NCI-H2107 (cell line): ENCODE results near the gene PHF20.
"Not testable (repeated sequence)": the region's sequence is repeated elsewhere in the genome, so short reads cannot be mapped to it uniquely, and the experiment has no call there.

Experiments used
- DNase-seq: peaks from one replicate; lab custom pipeline; 2025; lab: John Stamatoyannopoulos, UW

PHF20 gene

DNA sequence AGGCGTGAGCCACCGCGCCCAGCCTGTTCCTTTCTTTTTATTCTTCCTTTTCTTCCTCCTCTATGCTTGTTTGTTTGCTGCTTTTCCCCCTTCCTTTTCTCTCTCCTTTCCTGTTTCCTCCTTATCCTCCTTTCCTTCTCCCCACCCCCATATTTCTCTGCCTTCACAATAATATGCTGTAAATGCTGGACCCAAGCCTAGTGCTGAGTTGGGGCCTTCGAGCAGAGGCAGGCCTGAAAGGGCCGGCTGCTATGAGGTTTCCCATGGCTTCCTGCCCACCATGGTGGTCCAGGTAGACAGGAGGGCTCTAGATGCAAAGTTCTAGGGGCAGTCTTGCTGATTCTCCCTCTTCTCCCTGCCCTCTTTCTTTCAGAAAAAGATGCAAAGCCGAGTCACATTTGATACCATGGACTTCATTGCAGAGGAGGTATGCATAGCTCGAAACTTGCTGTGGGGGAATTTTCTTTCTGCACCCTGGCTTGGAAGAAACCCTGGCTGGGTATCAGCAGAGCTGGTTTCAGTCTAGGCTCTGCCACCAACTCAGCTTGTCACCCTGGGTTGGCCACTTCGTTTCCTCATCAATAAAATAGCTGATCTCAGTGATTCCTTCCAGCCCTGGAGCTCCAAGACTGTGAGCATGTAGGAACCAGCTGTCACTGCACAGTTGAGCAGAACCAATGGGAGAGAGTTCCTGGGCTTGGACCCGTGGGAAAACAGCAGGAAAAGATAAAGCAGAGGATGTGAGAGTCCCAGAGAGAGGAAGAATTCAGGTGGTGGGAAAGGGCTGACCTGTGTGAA lies 204.0 kb downstream of the PHF20 start:
- no peak for DNase-seq

DNA sequence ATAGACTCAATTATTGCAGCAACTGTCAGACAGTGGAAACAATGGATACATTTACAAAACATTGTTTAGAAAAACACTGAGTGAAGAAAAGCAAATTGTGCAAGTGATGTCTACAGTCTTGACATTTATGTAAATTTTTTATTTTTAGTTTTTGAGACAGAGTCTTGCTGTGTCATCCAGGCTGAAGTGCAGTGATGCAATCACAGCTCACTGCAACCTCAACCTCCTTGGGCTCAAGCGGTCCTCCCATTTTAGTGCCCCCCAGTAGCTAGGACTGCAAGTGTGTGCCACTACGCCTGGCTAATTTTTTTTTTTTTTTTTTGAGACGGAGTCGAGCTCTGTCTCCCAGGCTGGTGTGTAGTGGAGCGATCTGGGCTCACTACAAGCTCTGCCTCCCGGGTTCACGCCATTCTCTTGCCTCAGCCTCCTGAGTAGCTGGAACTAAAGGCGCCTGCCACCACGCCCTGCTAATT lies 206.3 kb downstream of the PHF20 start:
- no peak for DNase-seq

DNA sequence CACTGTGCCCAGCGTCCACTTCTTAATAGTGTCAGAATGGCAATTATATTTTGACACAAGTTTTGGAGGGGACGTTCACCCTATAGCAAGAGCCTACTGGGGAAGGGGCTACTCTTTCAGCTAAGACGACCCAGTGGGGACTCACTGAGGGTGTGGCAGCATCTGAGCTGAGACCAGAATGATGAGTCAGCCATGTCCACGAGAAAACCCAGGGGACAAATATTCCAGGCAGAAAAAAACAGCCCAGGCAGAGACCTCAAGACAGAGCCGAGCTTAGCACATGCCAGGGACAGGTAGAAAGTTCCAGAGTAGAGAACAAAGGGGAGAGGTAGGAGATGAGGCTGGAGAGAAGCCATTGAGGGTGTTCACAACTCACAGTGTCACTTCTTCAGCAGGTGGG lies 207.7 kb downstream of the PHF20 start:
- DNase-seq = no peak

DNA sequence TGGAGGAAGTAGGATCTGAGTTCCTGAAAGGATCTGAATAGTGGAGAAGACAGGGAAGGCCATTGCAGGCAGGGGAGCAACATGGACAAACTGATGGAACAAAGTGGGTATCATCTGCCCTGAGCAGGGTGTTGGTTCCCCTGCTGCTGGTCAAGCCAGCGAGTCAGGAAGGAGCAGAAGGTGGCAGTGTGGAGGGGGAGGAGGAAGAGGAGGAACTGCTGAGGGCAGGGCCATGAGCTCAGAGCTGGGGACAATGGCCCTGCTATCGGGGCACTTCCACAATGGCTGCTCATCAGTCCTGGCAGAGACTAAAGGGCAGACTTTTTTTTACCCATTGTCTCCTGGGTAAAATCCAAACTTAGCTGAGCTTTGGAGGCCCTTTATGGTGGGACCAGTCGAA lies 210.2 kb downstream of the PHF20 start:
- DNase-seq = no peak

DNA sequence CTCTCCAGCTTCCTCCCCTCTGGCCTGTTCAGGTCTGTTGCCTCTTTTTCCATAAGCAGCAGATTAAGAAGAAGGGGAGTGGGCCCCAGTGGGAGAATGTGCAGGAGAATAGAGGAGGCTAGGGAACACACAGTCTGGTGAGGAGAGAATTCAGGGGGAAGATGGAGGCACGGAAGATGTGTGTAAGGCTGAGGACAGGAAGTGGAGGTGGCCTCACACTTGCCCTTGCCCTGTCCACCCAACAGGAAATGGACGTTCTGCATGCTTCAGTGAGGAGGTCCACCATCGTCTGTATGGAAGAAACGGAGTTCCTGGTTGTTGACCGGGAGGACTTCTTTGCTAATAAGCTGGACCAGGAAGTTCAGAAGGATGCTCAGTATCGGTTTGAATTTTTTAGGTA lies 212.6 kb downstream of the PHF20 start:
- DNase-seq = no peak

DNA sequence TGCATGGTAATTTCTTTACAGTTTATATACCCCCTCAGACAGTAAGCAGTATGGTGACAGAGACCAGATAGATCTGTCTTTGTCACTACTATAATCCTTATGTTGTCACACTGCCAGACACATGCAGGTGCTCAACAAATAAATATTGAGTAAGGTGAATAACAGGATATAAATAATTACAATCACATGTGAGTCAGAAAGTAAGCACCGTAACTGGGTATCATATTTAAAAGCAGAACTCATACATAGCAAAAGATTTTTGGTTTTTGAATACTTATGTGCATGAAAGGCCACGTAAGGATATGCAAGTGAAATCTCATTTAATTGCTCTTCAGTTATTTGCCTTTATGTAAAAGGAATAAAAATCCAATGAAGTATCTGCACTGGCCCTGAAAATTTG lies 214.0 kb downstream of the PHF20 start:
- no peak for DNase-seq

DNA sequence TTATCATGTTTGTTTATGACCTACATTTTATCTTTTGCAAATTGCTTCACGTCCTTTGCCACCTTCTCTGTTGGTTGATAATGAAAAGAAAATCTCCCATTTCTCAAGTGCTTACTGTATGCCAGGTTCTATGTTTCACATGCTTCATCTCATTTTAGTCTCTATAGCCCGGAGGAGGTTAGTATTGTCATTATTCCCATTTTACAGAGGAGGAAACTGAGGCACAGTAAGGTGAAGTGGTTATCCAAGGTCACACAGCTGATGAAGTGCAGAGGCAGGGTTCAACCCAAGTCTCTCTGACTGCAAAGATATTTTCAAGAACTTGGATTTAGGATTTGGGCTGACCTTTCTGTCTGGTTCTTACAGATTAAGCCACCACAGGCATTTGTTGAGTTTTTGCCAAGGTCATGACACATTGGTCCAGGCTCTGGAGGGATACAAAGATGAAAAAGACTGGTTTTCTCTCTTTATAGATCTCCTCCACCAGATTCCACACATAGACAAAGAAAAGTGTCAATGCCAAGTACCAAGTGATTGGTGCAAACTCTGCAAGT lies 217.2 kb downstream of the PHF20 start:
- DNase-seq = no peak

DNA sequence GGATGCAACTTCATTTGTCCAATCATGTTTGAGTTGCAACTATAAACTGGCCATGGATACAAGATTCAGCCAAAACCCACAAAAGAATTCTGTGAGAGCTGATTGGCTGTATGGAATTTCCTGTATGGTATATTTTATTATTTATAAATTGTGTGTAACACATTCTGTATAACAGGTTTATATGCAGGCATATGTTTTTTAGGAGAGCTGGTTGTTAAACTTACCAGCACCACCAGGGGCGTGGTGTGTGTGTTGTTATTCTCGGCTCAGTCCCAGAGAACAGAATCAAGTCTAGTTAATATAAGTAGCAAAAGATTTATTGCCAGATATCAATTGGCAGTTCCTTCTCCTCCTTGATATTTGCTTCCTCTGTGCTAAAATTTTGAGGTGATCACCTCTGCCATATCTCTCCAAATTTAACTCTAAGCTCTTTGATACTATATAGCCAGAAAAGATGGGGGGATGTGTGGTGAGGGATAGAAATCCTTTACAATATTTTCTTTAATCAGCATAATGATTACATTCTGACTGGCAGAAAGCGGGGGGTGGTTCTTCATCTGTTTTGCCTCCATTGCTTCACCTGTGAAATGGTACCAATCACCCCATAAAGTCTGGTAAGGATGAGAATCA lies 219.4 kb downstream of the PHF20 start:
- no peak for DNase-seq

DNA sequence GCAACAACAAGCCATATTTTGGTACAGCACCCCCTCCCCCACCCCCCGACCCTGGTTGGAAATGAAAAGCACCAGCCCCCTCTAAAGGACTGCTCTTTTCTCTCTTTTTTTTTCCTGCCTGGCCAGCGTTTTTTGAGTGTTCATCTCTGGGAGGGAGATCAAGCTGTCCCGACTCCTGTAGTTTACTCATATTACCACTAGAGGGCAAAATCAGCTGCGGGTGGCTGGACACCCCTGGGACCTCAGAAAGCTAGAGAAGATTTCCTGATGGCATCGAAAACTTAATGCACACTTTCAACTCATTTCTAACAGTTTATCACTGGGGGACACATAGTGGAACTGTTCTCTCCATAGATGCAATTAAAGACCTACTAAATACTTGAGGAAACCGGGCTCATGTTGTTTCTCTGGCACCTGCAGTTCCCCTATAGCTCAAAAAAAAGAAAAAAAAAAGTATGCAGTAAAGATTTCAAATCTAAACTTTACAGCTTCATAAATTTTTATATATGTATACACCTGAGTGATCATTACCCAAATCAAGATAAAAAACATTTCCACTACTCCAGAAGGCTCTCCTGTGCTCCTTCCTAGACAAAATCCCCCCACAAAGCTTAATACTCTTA lies 221.0 kb downstream of the PHF20 start:
- no peak for DNase-seq

DNA sequence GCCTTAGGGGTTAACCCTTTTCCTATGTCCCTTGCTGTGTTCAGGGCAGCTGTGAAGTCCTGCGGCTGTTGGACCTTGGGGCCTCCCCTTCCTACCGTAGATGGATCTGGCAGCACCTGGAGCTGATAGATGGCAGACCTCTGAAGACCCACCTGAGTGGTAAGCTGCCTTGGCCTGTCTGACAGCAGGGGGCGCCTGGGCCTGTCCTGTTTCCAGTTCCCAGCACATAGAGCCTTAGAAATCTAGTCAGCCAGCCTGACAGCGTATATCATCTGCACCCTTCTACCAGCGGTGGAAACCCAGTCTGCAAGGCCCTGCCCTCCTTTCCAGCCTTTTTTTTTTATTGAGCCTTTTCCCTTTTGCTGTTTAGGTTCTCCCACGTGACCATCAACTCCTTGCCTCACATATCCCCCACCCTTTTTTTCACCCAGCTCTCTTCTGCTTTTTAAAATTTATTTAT lies 223.2 kb downstream of the PHF20 start:
- DNase-seq = peak; percentile 47

DNA sequence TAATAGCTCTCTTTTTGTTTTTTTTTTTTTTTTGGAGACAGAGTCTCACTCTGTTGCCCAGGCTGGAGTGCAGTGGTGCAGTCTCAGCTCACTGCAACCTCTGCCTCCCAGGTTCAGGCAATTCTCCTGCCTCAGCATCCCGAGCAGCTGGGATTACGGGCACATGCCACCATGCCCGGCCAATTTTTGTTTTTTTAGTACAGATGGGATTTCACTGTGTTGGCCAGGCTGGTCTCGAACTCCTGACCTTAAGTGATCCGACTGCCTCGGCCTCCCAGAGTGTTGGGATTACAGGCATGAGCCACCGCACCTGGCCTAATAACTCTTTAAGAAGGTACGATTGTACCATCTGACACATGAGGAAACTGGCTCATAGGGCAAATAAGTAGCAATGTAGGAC lies 224.7 kb downstream of the PHF20 start:
- DNase-seq = not testable (repeated sequence)
